ENCODE results near the gene SND1.

SND1 gene

DNA sequence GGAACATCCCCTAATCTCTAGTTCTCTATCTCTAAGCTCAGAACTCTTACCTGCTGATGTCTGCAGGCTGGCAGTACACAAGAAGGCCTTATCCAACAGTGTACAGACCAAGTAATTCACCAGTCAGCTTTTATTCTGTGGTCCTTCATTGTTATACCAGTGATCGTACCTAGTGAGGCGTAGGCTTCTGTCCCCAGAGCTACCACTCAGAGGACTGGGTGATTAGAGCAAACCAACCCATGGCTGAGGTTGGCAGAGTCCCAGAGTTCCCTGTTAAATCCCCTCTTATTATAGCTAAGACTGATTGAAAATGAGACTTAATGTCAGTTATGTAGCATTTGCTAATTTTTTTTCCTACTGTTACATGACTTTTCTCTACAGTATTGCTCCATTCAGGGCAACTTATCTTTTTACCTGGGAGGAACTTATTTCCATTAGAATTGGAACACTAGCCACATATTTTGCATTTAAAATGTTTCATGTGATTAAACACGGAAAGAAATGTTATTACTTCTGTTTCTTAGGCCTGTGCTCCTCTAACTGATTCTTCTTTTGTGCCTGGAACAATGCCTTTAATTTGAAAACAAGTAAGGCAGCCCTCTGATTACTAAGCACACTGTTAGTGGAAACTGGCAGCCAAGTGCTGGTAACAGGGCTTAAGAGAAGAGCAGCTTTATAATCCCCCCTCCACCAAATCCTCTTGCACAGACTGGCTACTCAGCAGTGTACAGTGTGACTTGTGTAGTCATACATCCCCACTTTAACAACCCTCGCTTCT lies 252.1 kb downstream of the SND1 start:
- H3K4me3 ChIP-seq (ENCODE audit: low read length) = no peak overlapping the region

DNA sequence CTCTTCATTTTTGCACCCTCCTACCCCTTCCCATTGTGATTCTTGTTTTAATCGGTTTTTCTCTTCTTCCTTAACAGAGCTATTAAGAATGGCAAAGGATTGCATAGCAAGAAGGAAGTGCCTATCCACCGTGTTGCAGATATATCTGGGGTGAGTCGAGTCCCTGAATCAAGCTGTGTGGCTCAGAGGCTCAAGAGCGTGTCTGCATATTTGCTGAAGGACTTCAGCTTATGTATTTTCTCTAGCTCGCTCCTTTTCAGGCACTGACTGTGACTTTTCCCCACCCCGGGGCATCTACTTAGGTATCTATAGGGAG lies 252.6 kb downstream of the SND1 start:
- no peak overlapping the region for H3K4me3 ChIP-seq (ENCODE audit: low read length)
- TF ChIP-seq, protein P1, sequence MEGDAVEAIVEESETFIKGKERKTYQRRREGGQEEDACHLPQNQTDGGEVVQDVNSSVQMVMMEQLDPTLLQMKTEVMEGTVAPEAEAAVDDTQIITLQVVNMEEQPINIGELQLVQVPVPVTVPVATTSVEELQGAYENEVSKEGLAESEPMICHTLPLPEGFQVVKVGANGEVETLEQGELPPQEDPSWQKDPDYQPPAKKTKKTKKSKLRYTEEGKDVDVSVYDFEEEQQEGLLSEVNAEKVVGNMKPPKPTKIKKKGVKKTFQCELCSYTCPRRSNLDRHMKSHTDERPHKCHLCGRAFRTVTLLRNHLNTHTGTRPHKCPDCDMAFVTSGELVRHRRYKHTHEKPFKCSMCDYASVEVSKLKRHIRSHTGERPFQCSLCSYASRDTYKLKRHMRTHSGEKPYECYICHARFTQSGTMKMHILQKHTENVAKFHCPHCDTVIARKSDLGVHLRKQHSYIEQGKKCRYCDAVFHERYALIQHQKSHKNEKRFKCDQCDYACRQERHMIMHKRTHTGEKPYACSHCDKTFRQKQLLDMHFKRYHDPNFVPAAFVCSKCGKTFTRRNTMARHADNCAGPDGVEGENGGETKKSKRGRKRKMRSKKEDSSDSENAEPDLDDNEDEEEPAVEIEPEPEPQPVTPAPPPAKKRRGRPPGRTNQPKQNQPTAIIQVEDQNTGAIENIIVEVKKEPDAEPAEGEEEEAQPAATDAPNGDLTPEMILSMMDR (conservative IDR thresholded peaks at IDR 0.05; ENCODE audit: low read length) = no peak
- peak; percentile 26 for DNase-seq (ENCODE audit: low read depth)

More for the DNA sequence above, 252.1 kb downstream of the SND1 start:
- TF ChIP-seq, protein P1 (conservative IDR thresholded peaks at IDR 0.05; ENCODE audit: low read length) = no peak
- DNase-seq (ENCODE audit: low read depth) = no peak

GRCh38 chr7:127905021-127905420 lies 253.0 kb downstream of the SND1 start:
- no peak overlapping the region for H3K4me3 ChIP-seq (ENCODE audit: low read length)
- DNase-seq (ENCODE audit: low read depth) = no peak
- TF ChIP-seq, protein P1 (conservative IDR thresholded peaks at IDR 0.05; ENCODE audit: low read length) = no peak

DNA sequence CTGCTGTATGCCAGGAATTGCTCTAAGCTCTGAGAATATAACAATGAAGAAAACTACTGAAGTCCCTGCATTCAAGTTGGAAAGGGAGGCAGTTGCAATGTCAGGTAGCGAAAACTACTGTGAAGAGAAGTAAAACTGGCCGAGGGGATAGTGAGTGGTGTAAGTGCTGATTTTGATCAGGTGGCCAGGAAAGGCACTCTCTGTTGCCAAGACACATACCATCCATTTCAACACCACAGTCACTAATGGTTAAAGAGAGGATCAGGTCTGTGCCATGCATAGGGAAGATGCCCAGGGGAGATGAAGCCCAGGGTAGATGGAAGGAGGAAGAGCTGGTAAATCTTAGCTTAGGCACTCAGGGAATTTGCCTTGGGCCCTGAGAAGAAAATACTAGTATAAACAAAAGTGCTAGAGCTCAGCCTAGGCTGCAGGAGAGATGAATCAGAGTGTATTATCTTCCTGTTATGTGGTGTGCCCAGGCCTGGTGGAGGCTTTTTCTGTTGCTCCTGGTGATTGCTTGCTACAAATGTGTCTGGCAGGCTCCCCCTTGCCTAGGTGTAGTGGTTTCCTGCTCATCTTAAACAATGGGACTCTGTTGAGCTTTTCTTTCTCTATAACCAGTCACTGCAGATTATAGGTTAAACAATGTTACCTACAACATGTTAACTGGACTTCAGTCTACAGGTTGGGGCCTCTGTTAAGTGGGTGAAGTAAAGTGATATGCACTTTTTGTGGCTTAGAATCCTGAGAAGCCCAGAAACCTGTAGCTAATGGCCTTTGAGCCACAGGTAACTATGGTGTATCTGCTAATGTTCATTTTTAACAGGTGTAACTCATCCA lies 253.7 kb downstream of the SND1 start:
- TF ChIP-seq, protein P1 (conservative IDR thresholded peaks at IDR 0.05; ENCODE audit: low read length) = no peak
- no peak overlapping the region for H3K4me3 ChIP-seq (ENCODE audit: low read length)
- DNase-seq (ENCODE audit: low read depth) = peak; percentile 40

- DNase-seq (ENCODE audit: low read depth) = no peak
- TF ChIP-seq, protein P1 (conservative IDR thresholded peaks at IDR 0.05; ENCODE audit: low read length) = no peak
- H3K4me3 ChIP-seq (ENCODE audit: low read length) = no peak overlapping the region
Measured at GRCh38 chr7:127907110-127908040, 255.4 kb downstream of the SND1 start.

DNA sequence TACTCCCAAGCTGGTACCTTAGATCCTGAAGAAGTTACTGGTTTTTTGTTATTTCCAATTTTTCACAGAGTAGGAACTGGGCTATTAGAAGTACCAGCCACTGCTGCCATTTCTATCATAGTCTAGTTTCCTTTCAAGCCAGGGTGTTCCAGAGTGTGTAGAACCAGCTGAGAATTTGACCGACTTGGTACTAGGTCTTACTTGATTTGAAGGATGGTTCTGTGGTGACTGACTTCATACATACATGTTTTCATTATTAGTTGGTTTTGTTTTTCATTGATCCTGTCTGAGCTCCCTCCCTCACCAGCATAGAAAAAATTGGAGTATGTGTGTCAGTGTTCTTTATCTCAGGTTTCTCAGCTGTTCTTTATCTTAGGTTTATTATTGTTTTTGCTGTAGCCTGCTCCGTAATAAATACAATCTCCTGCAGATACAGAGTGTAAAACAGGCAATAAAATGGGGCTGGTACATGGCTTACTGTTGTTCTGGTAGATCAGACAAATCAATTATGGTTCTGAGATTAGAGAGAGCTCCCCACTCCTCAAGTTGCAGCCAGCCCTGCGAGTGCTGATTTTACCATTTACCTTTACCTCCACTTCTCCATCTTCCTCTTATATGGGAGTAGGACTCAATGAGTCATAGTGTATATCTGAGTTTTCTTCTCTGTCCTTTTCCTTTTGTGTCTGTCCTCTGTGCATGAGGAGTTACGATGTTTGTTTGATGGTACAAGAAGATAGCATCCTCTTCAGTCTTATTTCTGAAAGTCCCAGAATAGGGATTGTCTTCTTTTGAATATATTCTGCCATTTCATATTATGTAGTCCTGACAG lies 256.6 kb downstream of the SND1 start:
- H3K4me3 ChIP-seq (ENCODE audit: low read length) = no peak overlapping the region
- TF ChIP-seq, protein P1 (conservative IDR thresholded peaks at IDR 0.05; ENCODE audit: low read length) = no peak
- DNase-seq (ENCODE audit: low read depth) = no peak
